ENCODE results near the gene CYP4V2.

The CYP4V2 gene

DNA sequence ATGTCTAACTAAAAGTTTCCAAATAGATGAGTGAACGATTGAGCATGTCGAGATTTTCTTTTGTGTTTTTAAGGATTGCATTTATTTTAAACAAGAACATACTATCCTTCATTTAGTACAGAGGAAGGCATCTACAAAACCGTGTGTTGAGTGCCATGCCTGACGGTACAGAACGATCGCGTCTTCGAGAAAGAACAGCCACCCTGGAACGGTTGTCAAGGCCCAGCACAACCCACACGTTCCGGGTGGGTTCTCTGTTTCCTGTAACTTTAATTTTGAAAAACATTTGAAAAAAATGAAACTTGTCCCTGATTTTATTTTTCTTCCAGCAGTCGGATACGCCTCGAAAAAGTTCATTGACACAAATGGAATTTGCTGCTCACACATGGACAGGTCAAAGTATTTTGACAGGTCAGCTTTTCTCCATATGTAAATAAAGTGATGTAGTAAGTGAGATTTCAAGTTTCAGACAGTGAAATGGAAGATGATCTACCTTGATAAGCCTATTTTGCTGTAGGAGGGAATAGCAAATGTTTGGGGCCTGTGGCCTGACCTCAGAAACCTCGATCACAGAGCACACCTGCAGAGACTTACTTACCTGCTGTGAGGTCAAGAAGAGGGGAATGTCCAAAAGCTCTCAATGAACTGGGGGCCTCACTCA lies 24.4 kb upstream of the CYP4V2 start:
- in situ Hi-C loops (cut with MboI; ENCODE audit: low sequenced_read_pairs, unreplicated experiment) = no loop called here
- no peak for TF ChIP-seq CTCF (IDR thresholded peaks at IDR 0.05; ENCODE audit: borderline replicate concordance, control extremely low read depth, extremely low read depth, insufficient read depth, missing control alignments)
- DNase-seq (ENCODE audit: low spot score) = no peak

DNA sequence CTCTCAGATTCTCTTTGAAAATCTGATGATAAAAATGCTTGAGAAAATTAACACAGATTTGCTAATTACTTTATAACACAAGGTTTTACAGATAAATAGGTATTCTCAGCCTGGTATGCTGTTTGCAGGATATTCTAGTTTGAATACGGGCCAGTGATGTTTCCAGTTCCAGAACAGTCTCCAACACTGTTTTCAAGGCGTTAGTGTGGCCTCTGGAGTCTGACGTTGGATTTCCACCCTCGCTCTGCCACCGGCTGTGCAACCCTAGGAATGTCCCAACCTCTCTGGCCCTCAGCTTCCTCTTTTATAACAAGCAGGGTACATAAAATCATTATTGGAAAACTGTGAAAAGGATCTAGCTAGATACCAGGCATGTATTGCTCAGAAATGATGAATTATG lies 23.8 kb upstream of the CYP4V2 start:
- TF ChIP-seq CTCF (IDR thresholded peaks at IDR 0.05; ENCODE audit: borderline replicate concordance, control extremely low read depth, extremely low read depth, insufficient read depth, missing control alignments) = no peak
- in situ Hi-C loops (cut with MboI; ENCODE audit: low sequenced_read_pairs, unreplicated experiment) = no loop called here
- DNase-seq (ENCODE audit: low spot score) = no peak

- in situ Hi-C loops (cut with MboI; ENCODE audit: low sequenced_read_pairs, unreplicated experiment) = no loop called here
- no peak for TF ChIP-seq CTCF (IDR thresholded peaks at IDR 0.05; ENCODE audit: borderline replicate concordance, control extremely low read depth, extremely low read depth, insufficient read depth, missing control alignments)
- DNase-seq (ENCODE audit: low spot score) = no peak
These were observed 22.6 kb upstream of the CYP4V2 start for GRCh38 chr4:186168750-186169149.

DNA sequence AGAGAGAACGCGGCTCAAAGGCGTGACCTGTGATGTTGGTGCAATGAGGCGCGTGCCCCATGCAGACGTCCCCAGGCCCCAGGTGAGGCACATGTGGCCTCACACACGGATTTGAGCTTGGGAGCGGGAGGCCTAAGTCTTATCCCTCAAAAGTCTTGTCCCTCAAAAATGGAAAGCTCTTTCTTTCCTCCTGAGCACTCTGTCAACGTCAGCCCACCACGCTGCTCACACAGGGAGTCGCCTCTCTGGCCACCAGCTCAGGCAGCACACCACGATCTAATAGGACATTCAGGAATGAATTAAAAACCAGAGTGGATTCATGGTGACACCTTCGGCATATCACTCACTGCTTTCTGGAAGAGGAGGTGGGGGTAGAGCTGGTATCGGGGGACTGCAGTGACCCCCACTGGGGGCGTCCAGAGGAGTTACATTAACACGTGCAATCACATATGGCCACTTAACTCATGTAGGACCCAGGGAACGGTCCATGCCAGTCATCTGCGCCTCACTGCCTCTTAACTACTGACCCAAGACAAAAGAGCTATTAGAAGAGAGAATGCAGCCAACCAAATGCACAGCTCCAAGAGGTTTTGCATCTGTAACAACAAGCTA lies 21.9 kb upstream of the CYP4V2 start:
- no peak for TF ChIP-seq CTCF (IDR thresholded peaks at IDR 0.05; ENCODE audit: borderline replicate concordance, control extremely low read depth, extremely low read depth, insufficient read depth, missing control alignments)
- DNase-seq (ENCODE audit: low spot score) = no peak
- in situ Hi-C loops (cut with MboI; ENCODE audit: low sequenced_read_pairs, unreplicated experiment) = no loop called here

- in situ Hi-C loops (cut with MboI; ENCODE audit: low sequenced_read_pairs, unreplicated experiment) = no loop called here
- no peak for TF ChIP-seq CTCF (IDR thresholded peaks at IDR 0.05; ENCODE audit: borderline replicate concordance, control extremely low read depth, extremely low read depth, insufficient read depth, missing control alignments)
- DNase-seq (ENCODE audit: low spot score) = no peak
These were observed 21.2 kb upstream of the CYP4V2 start for GRCh38 chr4:186169945-186170802.

DNA sequence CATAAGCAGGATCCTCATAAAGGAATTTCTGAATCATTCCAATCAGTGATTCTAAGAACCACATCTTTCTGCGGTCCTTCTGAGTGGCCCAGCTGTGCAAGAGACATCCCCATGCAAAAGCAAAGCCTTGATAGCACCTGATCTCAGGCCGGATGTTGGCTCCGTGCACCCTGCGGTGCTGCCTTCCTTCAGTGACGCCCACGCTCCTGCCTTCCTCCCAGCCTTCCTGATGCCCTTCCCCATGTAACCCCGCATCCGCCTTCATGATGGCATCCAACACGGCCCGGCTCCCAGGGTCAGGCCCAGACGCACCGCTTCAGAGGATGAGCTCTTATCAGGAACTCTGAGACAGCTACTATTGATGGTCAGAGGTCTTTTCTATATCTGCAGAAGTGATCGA lies 20.4 kb upstream of the CYP4V2 start:
- in situ Hi-C loops (cut with MboI; ENCODE audit: low sequenced_read_pairs, unreplicated experiment) = no loop called here
- TF ChIP-seq CTCF (IDR thresholded peaks at IDR 0.05; ENCODE audit: borderline replicate concordance, control extremely low read depth, extremely low read depth, insufficient read depth, missing control alignments) = no peak
- no peak for DNase-seq (ENCODE audit: low spot score)
